Stimulated activated CD8-positive, alpha-beta memory T cell treated with anti-CD3 and anti-CD28 coated beads, Interleukin-4, amount 100 ng/mL, for 24 hours (primary cell): Measurements from ENCODE around the gene ABCC6.
A peak's percentile ranks its signal among the peaks of the same experiment; 100 is the strongest.
"Not testable (repeated sequence)": the region's sequence is repeated elsewhere in the genome, so short reads cannot be mapped to it uniquely, and the experiment has no call there.

Source experiments
- DNase-seq: peaks from one replicate; pipeline ENCODE4 v3.0.0-alpha.2; 2020; ENCODE audit warnings: low read depth

ABCC6 gene

GRCh38 chr16:16223662-16224241 is 458 bp upstream of the ABCC6 start:
- DNase-seq, result not testable (repeated sequence)

DNA sequence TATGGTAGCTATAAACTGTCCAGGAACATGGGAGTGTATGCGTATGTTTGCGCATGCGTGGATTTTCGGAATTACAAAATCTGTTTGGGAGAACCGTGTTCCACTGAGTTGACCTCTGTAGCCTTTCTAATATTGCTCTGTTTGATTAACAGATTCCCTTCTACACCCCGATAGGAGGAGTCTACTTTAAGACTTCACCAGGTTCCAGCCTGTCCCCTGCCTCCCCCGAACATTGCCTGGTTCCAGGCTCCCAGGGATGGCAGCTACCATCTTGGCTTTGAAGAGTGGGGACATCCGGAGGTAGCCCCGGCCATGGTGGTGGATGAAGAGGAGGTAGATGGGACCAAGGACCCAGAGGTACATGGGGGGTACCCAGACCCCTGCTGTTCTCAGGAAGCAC is 1.9 kb downstream of the ABCC6 start:
- not testable (repeated sequence) for DNase-seq

GRCh38 chr16:16220449-16220848 is 2.8 kb downstream of the ABCC6 start:
- DNase-seq, result not testable (repeated sequence)

DNA sequence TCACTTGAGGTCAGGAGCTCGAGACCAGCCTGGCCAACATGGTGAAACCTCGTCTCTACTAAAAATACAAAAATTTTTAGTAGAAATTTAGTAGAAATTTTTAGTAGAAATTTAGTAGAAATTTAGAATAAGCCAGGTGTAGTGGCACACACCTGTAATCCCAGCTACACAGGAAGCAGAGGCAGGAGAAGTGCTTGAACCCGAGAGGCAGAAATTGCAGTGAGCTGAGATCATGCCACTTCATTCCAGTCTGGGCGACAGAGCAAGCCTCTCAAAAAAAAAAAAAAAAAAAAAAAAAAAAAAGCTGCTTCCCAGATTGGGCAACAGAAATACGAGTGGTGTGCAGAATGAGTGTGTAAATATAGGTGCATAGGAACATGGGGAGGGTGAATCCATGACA is 4.5 kb downstream of the ABCC6 start:
- not testable (repeated sequence) for DNase-seq

DNA sequence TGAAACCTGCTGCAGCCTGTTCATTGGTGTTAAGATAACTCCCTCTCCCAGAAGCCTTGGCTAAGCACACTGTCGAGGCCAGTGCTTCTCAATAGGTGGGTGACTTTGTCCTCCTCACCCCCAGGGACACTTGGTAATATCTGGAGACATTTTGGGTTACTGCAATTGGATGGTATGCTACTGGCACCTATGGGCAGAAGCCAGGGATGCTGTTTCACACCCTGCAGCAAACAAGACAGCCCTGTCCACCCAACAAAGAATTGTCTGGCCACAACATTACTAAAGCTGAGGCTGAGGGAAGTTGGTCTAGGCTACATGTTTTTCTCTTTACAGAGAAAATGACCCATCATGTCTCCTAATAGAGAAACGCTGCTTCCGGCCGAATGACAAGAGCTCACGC is 4.9 kb downstream of the ABCC6 start:
- not testable (repeated sequence) for DNase-seq

DNA sequence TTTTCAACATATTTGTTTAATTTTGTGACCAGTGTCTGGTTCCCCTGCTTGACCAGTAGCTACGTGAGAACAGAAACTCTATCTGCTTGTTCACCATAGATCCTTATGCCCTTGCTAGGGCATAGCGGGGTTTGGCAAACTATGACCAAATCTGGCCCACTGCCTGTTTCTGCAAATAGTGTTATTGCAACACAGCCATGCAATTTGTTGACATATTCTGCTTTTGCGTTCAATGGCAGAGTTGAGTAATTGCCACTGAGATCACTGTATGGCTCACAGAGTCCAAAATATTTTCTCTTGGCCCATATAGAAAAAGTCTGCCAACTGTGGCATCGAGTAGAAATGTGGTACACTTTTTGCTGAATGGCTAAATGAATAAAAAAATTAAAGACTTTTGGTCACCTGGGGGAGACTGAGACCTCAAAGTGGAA is 9.4 kb downstream of the ABCC6 start:
- DNase-seq, result not testable (repeated sequence)

GRCh38 chr16:16211404-16211803 is 11.9 kb downstream of the ABCC6 start:
- DNase-seq, result not testable (repeated sequence)

GRCh38 chr16:16208461-16208860 is 14.8 kb downstream of the ABCC6 start:
- not testable (repeated sequence) for DNase-seq

- not testable (repeated sequence) for DNase-seq
Measured at GRCh38 chr16:16207787-16208334, 15.4 kb downstream of the ABCC6 start.

DNA sequence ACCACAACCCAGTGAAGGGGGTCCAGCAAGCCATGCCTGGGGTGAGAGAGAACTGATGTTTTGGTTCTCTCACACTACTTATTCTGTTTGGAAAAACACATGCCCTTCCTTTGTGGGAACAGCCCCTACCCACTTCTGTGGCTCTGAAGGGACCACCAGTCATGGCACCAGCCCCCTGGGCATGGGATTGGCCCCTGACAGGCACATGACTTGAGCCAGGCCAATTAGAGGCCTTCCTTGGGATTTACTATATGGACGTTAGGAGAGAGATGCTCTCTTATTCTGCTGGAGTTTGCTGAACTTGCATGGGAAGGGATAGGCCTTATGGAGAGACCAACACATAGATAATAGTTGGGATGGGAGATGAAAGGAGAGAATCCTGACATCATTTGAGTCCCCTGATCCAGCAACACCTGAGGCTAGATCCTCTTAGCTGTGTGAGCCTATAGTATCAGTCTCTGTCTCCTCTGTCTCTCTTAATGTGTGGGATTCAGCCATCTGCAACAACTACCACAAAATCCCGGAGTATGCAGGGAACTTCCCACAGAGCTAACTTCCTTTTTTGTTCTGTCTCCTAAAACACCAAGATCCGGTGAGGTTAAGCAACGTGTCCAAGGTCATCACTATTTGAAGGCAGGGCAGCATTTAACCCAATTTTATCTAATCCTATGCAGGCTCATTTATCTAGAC is 16.1 kb downstream of the ABCC6 start:
- not testable (repeated sequence) for DNase-seq

DNA sequence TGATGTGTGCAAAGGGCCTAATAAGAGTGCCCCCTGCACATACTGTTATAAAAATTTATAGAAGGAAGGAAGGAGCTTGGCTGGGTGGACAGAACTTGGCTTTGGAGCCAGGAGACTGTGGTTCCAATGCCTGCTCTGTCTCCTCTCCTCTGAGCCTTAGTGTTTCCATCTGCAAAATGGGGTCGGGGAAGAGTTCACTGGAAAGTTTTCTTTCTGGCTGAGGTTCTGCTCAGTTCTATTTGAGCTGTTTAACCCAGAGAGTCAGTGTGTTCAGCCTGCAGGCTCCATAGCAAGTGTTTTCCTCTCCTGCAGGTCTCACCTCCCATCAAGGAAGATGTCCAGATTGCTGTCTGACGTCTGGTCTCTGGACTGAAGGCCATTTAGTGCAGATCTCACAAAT is 17.4 kb downstream of the ABCC6 start:
- DNase-seq, result not testable (repeated sequence)

- not testable (repeated sequence) for DNase-seq
Measured at GRCh38 chr16:16204552-16204951, 18.7 kb downstream of the ABCC6 start.

DNA sequence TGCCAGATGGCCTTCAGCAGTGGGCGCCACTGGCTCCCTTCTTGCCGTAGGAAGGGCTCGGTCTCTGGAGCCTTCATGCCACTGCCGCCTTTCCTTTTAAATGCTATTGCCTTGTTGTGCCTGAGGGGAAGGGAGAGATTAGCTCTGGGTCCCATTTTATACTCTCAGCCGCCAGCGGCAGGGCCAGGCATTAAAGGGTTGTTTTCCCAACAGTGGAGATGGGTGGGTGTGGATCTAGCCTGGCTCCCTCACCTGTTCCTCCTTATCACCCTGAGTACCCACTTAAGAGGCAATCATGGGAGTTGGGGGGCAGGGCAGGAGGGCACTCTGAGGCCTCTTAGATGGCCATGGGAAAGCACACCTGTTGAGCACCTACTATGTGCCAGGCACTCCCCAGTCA is 19.8 kb downstream of the ABCC6 start:
- DNase-seq, result not testable (repeated sequence)

DNA sequence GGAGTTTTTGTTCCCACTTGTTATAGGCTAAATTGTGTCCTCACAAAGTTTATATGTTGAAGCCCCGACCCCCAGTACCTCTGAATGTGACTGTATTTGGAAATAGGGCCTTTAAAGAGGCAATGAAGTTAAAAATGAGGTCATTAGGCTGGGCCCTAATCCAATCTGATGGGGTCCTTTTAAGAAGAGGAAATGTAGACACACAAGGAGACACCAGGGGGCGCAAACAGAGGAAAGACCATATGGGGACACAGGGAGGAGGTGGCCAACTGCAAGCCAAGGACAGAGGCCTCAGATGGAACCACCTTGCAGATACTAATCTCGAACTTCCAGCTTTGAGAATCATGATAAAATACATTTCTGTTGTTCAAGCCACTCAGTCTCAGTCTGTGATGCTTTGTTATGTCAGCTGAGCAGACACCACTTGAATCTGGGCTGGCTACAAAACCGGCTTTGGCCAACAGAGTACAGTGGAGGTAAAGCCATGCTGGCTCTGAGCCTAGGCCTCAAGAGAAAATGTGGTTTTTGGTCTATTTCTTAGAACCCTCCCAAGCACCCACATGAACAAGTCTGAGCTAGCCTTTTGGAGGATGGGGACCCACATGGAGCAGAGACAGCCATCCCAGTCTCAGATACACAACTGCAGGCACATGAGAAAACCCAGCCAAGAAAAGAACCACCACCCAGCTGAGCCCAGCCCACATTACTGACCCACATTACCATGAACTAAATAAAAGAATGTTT is 20.7 kb downstream of the ABCC6 start:
- DNase-seq, result peak; percentile 6

GRCh38 chr16:16201880-16202279 is 21.4 kb downstream of the ABCC6 start:
- DNase-seq, result not testable (repeated sequence)

GRCh38 chr16:16200391-16200790 is 22.9 kb downstream of the ABCC6 start:
- DNase-seq, result not testable (repeated sequence)

GRCh38 chr16:16199428-16199827 is 23.9 kb downstream of the ABCC6 start:
- DNase-seq, result not testable (repeated sequence)

DNA sequence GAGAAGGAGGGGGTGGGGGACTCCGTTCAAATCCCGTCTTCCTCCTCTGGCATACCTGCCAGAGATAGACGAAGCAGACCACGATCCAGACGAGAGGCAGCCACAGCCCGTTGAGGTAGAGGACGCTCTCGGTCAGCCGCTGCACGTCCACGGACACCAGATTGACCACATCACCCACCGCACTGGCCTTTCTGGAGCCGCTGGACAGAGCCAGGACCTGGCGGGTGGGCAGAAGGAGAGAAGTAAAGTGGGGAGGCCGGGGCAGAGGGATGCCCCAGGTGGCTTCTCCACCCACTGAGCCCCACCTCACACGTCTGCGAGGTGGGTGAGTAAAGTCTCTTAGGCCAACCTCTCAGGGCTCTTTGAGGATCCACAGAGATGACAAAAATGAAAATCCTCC is 25.3 kb downstream of the ABCC6 start:
- no peak for DNase-seq

DNA sequence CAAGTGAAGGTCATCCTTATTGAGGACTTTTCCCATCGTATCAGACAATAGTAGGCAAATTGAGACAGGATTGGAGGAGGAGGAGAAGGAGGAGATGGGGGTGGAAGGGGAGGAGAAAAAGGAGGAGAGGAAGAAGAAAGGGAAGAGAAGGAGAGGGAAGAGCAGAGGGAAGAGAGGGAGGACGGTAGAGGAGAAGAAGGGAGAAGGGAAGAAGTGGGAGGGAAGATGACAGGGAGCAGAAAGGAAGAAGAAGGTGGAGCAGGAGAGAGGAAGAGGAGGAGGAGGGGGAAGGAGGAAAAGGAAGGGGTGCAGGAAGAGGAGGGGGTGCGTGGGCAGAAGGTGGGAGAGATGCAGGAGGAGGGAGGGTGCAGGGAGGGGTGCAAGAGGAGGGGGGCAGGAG is 26.0 kb downstream of the ABCC6 start:
- no peak for DNase-seq

DNA sequence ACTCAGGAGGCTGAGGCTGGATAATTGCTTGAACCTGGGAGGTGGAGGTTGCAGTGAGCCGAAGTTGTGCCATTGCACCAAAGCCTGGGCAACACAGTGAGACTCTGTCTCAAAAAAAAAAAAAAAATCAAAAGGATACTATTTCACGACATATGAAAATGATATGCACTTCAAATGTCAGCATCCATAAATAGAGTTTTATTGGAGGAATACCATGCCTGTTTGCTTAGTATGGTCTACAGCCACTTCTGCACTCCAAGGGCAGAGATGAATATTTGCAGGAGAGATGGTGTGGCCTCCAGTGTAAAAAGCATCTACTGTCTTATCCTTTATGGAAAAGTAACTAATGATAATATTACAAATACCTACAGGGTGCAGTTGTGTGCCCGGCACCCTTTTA is 27.2 kb downstream of the ABCC6 start:
- no peak for DNase-seq

GRCh38 chr16:16191493-16192167 is 31.7 kb downstream of the ABCC6 start:
- no peak for DNase-seq

- DNase-seq, result not testable (repeated sequence)
Measured at GRCh38 chr16:16190966-16191365, 32.3 kb downstream of the ABCC6 start.
